ENCODE measurements around the gene POLR3F.
"Not testable (repeated sequence)": the region's sequence is repeated elsewhere in the genome, so short reads cannot be mapped to it uniquely, and the experiment has no call there.

POLR3F gene

GRCh38 chr20:18466894-18467730, at the start of gene POLR3F, which contains the start of gene DZANK1:
POLR3F (plus strand) TSS chr20:18467390; CDS start chr20:18467507, 117 bp downstream.
DZANK1 (minus strand) TSS chr20:18467030; CDS start chr20:18465358, 1,672 bp downstream.
- DNase-seq (ENCODE audit: low read depth) = peak; percentile 89

- DNase-seq (ENCODE audit: low read depth) = no peak
These were observed 45.6 kb upstream of the POLR3F start for GRCh38 chr20:18421608-18422007.

GRCh38 chr20:18427214-18427613, 40.0 kb upstream of the POLR3F start:
- DNase-seq (ENCODE audit: low read depth) = no peak

GRCh38 chr20:18428490-18429173, 38.6 kb upstream of the POLR3F start:
- DNase-seq (ENCODE audit: low read depth) = no peak

- no peak for DNase-seq (ENCODE audit: low read depth)
These were observed 36.9 kb upstream of the POLR3F start for GRCh38 chr20:18430172-18430826.

- DNase-seq (ENCODE audit: low read depth) = no peak
These were observed 36.0 kb upstream of the POLR3F start for GRCh38 chr20:18431206-18431605.

GRCh38 chr20:18436847-18437246, 30.3 kb upstream of the POLR3F start:
- no peak for DNase-seq (ENCODE audit: low read depth)

GRCh38 chr20:18440403-18440802, 26.8 kb upstream of the POLR3F start:
- DNase-seq (ENCODE audit: low read depth) = no peak

GRCh38 chr20:18443886-18444285, 23.3 kb upstream of the POLR3F start:
- DNase-seq (ENCODE audit: low read depth) = no peak

GRCh38 chr20:18456600-18456999, 10.6 kb upstream of the POLR3F start:
- no peak for DNase-seq (ENCODE audit: low read depth)

GRCh38 chr20:18465536-18466200, 1.5 kb upstream of the POLR3F start:
- DNase-seq (ENCODE audit: low read depth) = no peak

- no peak for DNase-seq (ENCODE audit: low read depth)
These were observed 656 bp upstream of the POLR3F start for GRCh38 chr20:18466574-18466893.

- DNase-seq (ENCODE audit: low read depth) = no peak
These were observed 10.0 kb downstream of the POLR3F start for GRCh38 chr20:18477218-18477617.

- no peak for DNase-seq (ENCODE audit: low read depth)
These were observed 10.6 kb downstream of the POLR3F start for GRCh38 chr20:18477821-18478220.

- DNase-seq (ENCODE audit: low read depth) = no peak
These were observed 14.4 kb downstream of the POLR3F start for GRCh38 chr20:18481596-18481995.

GRCh38 chr20:18488301-18488700, 21.1 kb downstream of the POLR3F start:
- no peak for DNase-seq (ENCODE audit: low read depth)

- DNase-seq (ENCODE audit: low read depth) = no peak
These were observed 28.9 kb downstream of the POLR3F start for GRCh38 chr20:18496042-18496441.

GRCh38 chr20:18496740-18497592, 29.8 kb downstream of the POLR3F start, which contains the start of gene RBBP9:
RBBP9 (minus strand) TSS chr20:18497225; CDS start chr20:18497167, 58 bp downstream.
- DNase-seq (ENCODE audit: low read depth) = peak; percentile 61

- DNase-seq (ENCODE audit: low read depth) = no peak
These were observed 30.4 kb downstream of the POLR3F start for GRCh38 chr20:18497603-18498002.

- not testable (repeated sequence) for DNase-seq (ENCODE audit: low read depth)
These were observed 34.5 kb downstream of the POLR3F start for GRCh38 chr20:18501672-18502071.

- DNase-seq (ENCODE audit: low read depth) = no peak
These were observed 37.4 kb downstream of the POLR3F start for GRCh38 chr20:18504479-18505060.
